GM21390 (cell line): ENCODE data around the gene GCNT1.
"Not testable (repeated sequence)": the region's sequence is repeated elsewhere in the genome, so short reads cannot be mapped to it uniquely, and the experiment has no call there.

Experiments
- ATAC-seq: cut with Tn5 transposase; IDR thresholded peaks from one replicate; pipeline ENCODE4 v1.9.1; 2021; ENCODE audit not compliant: unreplicated experiment

GCNT1 gene

DNA sequence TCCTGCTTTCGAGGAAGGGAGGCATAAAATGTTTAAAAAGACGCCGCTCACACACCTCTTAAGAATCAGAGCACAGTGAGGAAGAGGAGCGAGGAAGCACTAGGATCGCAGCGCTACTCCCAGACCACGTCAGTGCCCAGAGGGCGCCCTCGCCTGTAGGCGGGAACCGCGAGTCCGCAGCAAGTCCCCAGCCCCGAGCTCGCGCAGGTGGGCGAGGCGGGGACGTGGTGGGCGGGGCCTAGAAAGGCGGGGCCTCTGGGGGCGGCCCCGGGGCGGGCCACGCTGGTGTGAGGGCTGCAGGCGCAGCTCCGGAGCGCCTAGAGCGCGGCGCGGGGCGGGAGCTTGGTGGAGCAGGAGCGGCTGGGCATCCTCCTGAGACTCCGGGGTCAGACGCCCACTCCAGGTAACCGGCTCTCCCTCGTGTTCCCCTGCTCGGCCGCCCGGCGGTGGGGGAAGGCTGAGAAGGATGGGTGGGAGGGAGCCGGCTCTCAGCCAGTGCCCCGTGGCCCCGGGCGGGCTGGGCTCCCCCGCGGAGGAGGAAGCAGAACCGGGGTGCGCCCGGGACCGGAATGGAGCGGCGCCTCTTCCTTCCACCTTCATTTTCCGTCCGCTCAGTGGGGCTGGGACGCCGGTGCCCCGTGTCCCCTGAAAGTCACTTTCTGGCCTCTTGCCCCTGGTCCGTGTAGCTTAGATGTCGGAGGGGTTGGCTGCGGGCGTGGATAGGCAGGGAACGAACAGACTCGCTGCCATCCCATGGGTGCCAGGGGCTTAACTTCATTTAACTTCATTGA lies at the start of gene GCNT1:
GCNT1 (plus strand) TSS at position 280 of the 791 bp plus-strand sequence. CDS start 43,200 bp downstream, outside the sequence.
- peak; percentile 87 for ATAC-seq

DNA sequence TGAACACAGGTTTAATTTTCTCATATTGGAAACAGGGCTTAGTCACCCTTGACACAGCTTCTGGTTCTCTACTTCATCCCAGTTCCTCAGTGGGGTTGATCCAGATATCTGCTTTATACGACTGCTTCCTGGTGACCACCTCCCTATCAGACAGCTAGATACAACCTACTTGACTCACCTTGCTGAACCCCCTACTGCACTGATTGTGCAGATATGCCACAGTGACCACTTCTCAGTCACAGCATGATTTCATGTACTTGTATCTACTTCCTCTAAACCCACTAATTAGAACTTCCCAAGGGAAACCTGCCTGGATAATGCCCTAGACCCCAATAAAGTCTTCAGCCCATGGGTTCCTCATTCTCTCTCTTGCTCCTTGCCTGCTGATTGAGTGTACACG lies 46.3 kb upstream of the GCNT1 start:
- ATAC-seq: no peak

DNA sequence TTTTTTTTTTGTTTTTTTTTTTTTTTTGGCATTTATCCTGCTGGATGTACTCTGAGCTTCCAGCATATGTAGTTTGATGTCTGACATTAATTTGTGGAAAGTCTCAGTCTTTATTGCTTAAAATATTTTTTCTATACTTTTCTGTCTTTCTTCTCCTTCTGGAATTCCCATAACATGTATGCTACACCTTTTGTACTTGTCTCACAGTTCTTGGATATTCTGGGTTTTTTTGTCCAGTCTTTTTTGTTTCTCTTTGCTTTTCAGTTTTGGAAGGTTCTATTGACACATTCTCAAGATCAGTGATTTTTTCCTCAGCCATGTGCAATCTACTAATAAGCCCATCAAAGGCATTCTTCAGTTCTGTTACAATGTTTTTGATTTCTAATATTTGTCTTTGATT lies 45.3 kb upstream of the GCNT1 start:
- no peak for ATAC-seq

DNA sequence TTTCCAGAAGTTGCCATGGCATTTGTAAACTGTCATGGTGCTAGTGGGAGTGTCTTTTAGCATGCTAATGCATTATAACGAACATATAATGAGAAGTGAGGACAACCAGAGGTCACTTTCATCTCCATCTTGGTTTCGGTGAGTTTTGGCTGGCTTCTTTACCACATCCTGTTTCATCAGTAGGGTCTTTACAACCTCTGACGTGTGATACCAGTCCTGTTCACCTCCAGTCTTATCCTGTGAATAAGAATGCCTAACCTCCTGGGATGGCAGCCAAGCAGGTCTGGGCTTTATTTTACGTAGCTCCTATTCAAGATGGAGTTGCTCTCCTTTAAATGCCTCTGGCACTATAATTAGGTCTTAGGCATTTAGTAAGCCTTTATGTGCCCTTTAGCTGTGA lies 44.3 kb upstream of the GCNT1 start:
- peak; percentile 79 for ATAC-seq

DNA sequence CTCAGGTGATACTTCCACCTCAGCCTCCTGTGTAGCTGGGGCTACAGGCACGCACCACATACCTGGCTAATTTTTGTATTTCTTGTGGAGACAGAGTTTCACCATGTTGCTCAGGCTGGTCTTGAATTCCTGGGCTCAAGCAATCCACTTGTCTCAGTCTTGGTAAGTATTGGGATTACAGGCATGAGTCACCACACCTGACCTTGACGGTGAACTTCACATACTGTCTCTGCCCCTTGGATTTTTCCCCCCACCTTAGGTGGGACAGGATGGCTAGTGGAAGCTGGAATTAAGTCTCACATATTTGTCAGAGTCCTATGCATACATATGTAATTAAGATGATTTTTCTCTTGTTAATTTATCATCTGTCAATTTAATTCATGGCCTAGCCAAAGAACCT lies 43.8 kb upstream of the GCNT1 start:
- ATAC-seq: no peak

DNA sequence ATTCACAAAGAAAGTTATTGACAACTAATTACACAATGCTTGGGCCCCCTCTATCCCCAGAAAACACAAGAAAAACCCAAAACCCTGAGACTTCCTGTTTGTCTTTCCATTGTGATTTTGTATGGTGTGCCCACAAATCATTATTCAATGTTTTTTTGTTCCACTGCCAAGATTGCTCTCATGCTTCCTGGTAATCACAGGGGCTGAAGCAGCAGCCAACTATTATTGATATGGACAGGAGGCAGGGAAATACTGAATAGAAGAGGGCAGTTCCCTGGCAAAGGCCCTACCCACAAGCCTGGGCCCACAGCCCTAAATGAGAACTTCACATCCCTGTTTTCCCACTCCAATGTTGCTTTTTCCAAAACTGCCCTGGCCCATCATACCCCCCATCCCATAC lies 43.3 kb upstream of the GCNT1 start:
- ATAC-seq: no peak

DNA sequence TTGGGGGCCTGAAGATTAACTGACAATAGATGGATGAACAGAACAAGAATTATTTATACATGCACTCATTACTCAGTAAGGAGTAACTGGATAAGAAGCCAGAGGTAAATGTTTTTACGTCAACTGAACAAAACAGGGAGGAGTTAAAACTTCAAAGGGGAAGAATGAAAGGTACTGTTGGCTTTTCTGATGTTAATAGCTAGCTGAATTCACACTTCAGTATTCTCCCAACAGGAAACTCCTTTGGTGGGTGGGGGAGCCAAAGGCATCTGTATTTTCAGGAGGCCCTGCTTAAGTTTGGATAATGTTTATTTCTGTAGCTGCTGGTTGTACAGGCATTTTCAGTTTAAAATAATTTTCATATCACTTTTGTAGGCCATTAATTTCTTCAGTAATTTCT lies 41.6 kb upstream of the GCNT1 start:
- ATAC-seq: no peak

DNA sequence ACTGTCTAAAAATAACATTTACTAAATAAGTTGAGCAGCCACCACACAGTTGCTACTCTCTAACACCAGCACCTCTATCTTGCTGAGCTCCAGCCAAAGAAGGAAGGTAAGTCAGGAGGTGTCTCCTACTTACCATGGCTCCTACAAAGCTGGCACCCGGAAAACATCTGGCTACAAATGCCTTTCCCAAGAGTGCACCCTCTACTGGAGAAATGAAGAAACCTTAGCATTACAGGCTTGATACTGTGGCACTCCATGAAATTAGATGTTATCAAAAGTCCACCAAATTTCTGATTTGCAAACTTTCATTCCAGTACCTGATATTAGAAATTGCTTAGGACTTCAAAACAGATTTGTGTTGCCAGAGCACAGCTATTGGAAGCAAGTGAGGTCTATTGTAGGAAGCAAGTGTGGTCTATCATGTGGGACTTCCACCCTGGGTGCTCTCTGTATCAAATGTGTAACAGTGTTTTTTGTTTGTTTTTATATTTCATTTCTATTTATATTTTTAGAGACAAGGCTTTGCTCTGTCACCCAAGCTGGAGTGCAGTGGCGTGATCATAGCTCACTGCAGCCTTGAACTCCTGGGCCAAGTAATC lies 39.1 kb upstream of the GCNT1 start:
- ATAC-seq: no peak

DNA sequence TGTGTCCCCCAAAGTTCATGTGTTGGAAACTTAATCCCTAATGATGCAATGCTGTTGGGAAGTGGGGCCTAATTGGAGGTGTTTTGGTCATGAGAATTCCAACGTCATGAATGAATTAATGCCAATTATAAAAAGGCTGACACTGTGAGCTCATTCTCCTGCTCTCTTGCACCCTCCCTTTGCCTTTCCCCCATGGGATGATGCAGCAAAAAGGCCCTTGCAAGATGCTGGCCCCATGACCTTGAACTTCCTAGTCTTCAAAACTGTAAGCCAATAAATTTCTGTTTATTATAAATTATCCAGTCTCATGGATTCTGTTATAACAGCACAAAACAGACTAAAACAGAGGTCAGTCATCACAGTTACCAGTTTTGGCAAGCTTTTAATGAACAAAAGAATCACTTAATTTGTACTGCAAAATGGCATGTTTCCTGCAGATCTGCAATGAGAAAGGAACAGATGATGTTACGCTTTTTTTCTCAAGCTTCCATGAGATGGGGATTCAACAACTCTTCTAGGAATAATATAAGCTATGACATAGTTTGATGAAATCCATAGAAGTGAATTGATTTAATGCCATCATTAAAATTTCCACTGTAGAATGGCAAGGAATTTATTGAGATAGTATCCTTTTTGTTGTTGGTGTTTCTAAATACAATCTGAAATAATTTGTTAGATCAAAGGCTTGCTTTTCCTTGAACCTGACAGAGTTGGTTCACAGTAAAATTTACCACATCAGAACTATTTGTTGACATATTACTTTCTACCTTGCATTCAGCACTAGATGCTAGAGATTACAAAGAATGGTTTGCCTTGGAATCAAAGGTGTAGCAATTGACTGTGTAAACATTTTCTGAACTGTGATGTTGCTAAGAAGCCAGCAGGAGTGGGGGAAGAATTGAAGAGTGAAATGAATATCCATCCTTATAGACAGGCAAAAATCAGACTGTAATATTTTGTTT lies 35.5 kb upstream of the GCNT1 start:
- no peak for ATAC-seq

DNA sequence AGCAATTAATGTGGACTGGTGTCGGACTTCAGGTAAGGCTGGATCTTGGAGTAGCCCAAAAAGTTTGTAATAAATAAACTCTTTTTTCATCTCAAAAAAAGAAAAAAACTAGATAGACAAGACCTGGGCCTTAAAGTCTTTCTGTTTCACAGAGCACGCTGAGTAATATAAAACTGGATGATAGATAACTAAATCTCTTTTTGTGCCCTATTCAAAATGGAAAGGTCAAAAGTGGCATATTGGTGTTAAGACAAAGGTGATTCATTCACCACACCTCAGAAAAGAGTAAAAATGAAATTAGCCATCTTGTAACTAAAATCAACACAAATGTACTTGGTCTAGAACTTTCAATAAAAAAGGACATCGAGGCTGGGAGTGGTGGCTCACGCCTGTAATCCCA lies 34.5 kb upstream of the GCNT1 start:
- ATAC-seq: no peak

DNA sequence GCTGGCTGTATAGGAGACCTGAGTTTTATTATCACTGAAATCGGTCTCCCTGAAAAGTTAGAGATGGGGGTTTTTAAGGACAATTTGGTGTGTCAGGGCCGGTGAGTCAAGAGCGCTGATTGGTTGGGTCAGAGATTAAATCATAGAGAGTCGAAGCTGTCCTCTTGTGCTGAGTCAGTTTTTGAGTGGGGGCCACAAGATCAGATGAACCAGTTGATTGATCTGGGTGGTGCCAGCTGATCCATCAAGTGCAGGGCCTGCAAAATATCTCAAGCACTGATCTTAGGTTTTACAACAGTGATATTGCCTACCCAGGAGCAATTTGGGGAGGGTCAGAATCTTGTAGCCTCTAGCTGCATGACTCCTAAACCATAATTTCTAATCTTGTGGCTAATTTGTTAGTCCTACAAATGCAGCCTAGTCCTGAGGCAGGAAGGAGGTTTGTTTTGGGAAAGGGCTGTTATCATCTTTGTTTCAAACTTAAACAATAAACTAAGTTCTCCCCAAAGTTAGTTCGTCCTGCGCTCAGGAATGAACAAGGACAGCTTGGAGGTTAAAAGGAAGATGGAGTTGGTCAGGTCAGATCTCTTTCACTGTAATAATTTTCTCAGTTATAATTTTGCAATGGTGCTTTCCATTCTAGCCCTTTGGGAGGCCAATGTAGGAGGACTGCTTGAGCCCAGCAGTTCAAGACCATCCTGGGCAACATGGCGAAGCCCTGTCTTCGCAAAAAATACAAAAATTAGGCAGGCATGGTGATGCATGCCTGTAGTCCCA lies 33.1 kb upstream of the GCNT1 start:
- no peak for ATAC-seq

DNA sequence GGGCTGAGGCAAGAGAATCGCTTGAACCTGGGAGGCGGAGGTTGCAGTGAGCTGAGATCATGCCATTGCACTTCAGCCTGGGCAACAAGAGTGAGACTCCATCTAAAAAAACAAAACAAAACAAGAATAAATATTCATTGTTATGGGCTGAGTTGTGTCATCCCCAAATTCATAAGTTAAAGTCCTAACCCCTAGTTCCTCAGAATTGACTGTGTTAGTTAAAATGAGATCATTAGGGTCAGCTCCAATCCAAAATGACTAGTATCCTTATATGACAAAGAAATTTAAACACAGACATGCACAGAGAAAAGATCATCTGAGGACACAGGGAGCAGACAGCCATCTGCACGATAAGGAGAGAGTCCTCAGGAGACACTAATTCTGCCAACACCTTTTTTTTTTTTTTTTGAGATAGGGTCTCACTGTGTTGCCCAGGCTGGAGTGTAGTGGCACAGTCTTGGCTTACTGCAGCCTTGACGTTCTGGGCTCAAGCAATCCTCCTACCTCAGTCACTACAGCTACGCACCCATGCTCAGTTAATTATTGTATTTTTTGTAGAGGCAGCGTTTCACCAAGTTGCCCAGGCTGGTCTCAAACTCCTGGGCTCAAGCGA lies 32.1 kb upstream of the GCNT1 start:
- ATAC-seq: no peak

DNA sequence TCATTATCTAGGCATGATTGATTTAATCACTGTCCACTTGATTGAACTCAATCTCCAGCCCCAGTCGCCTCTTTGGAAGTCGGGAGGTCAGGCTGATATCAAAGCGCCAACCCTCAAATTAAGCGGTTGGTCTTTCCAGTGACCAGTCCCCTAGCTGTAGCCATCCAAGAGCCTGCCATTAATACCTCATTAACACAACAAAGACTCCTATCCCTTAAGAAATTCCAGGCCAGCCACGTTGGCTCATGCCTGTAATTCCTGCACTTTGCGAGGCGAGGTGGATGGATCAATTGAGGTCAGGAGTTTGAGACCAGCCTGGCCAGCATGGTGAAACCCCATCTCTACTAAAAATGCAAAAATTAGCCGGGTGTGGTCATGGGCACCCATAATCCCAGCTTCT lies 27.4 kb upstream of the GCNT1 start:
- ATAC-seq: no peak

DNA sequence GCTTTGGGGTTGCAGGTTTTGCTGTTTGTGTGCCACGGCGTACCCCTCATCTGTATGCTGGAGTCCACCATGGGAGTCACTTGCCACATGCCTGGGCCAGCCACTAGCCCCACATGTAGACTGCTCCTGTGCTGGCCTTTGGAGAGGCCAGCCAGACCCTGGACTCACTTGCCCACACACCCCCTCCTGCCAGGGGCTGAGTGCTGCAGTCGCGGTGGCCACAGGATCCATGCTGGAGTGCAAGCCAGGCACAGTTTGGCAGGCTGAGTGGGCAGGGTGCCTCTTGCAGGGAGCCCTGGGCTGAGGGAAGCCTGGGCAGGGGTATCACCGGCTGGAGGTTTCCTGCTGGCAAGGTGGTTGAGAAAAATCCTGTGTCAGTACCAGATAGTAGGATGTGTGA lies 25.6 kb upstream of the GCNT1 start:
- ATAC-seq: no peak

DNA sequence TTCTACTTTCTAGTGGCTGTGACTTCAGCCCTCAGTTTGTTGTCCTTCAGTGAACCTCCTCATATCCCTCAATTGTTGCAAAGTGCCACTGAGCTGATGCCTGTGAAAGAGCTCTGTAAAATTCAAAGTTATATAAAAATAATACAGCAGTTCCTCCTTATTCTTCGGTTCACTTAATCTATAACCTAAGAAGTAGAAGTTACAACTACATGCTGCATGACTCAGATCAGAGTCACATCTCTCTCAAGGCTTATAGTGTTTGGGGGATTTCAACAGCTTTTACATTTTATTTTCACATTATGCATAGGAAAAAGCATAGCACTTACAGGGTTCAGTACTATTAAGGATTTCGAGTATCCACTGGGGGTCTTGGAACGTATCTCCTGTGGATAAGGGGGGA lies 25.1 kb upstream of the GCNT1 start:
- no peak for ATAC-seq

DNA sequence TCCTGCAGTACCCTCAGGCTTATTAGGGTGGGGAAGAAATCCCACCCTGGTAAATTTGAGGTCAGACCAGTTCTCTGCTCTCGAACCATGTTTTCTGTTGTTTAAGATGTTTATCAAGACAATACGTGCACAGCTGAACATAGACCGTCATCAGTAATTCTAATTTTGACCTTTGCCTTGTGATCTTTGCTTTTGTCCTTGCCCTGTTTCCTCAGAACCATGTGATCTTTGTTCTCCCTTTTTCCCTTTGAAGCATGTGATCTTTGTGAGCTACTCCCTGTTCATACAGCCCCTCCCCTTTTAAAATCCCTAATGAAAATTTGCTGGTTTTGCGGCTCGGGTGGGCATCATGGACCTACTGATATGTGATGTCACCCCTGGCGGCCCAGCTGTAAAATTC lies 24.1 kb upstream of the GCNT1 start:
- ATAC-seq: not testable (repeated sequence)

DNA sequence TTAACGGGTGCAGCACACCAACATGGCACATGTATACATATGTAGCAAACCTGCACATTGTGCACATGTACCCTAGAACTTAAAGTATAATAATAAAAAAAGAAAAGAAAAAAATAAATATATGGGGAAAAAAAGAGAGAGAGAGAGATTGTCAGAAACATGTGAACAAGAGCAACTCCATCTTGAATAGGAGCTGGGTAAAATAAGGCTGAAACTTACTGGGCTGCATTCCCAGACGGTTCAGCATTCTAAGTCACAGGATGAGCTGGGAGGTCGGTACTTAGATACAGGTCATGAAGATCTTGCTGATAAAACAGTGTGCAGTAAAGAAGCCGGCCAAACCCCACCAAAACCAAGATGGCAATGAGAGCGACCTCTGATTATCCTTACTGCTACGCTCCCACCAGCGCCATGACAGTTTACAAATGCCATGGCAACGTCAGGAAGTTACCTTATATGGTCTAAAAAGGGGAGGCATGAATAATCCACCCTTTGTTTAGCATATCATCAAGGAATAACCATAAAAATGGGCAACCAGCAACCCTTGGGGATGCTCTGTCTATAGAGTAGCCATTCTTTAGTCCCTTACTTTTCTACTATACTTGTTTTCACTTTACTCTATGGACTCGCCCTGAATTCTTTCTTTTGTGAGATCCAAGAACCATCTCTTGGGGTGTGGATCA lies 21.8 kb upstream of the GCNT1 start:
- ATAC-seq: not testable (repeated sequence)

DNA sequence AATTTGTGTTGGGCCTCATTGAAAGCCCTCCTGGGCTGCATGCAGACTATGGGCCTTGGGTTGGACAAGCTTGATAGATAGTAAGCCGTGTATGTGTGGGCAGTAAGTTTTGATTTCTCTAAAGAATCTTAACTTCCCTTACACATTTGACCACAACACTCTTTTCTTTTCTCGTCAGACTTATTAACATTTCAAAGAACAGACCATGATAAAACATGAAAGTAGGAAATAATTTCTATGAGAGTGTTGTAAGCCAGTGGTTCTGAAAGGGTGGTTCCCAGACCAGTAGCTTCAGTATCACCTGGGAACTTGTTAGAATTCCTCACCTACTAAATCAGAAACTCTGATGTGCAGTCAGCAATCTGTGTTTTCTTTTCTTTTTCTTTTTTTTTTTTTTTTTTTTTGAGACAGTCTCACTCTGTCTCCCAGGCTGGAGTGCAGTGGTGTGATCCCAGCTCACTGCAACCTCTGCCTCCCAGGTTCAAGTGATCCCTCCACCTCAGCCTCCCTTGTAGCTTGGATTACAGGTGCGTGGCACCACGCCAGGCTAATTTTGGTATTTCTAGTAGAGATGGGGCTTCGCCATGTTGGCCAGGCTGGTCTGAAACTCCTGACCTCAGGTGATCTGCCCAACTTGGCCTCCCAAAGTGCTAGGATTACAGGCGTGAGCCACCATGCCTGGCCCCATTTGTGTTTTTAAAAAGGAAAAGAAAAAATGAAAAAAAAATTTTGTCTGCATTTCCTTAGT lies 20.0 kb upstream of the GCNT1 start:
- ATAC-seq: peak; percentile 67
